OCI-LY3 (cell line): ENCODE data around the gene PLXNA3.

Experiments used
- H2AFZ ChIP-seq: fragments of 200-600, 300-600 bp; shearing (Covaris generic); 2 replicates; pipeline ENCODE4 v1.6.0; 2014; ENCODE audit warnings: antibody characterized with exemption, low read depth, low read length
- H3K27ac ChIP-seq: fragments of 200-600, 300-600 bp; sonication (generic); 2 replicates; pipeline ENCODE4 v1.5.1; 2014; ENCODE audit warnings: mild to moderate bottlenecking, low read length, moderate library complexity, mixed read lengths
- H3K27me3 ChIP-seq: fragments of 200-600, 300-600 bp; sonication (generic); 2 replicates; pipeline ENCODE4 v1.6.1; 2014; ENCODE audit warnings: low read depth, low read length, mixed read lengths
- H3K36me3 ChIP-seq: fragments of 200-600, 300-600 bp; sonication (generic); replicated peaks from 2 replicates; pipeline ENCODE3; 2014; ENCODE audit warnings: low read depth, low read length, mixed read lengths
- H3K4me1 ChIP-seq: fragments of 300-600, 200-600 bp; sonication (generic); 2 replicates; pipeline ENCODE4 v1.6.1; 2014; ENCODE audit warnings: low read length, mixed read lengths
- H3K4me2 ChIP-seq: fragments of 200-600, 300-600 bp; sonication (generic); 2 replicates; pipeline ENCODE4 v1.6.1; 2014; ENCODE audit warnings: low read length, mixed read lengths
- H3K4me3 ChIP-seq: fragments of 300-600, 200-600 bp; sonication (generic); 2 replicates; pipeline ENCODE4 v1.5.1; 2014; ENCODE audit warnings: antibody characterized with exemption, mild to moderate bottlenecking, low read length, moderate library complexity
- H3K79me2 ChIP-seq: fragments of 300-600, 200-600 bp; shearing (Covaris generic); 2 replicates; pipeline ENCODE4 v1.6.1; 2014; ENCODE audit warnings: mild to moderate bottlenecking, low read length, mixed read lengths
- H3K9ac ChIP-seq: fragments of 300-600, 200-600 bp; shearing (Covaris generic); 2 replicates; pipeline ENCODE4 v1.6.0; 2014; ENCODE audit warnings: mild to moderate bottlenecking, low read length, moderate library complexity
- H3K9me3 ChIP-seq: fragments of 200-600, 300-600 bp; shearing (Covaris generic); 2 replicates; pipeline ENCODE4 v1.6.1; 2014; ENCODE audit warnings: low read length, mixed read lengths; ENCODE audit not compliant: insufficient read depth
- H4K20me1 ChIP-seq: fragments of 200-600, 300-600 bp; sonication (generic); 2 replicates; pipeline ENCODE4 v1.6.1; 2016; ENCODE audit warnings: low read length, mixed read lengths; ENCODE audit not compliant: insufficient read depth
- CTCF ChIP-seq: fragments of 200-600, 300-600 bp; sonication (generic); IDR thresholded peaks from 2 replicates; pipeline ENCODE4 v1.5.1; 2014; ENCODE audit warnings: antibody characterized with exemption, low read length, low read depth
- EZH2phosphoT487 ChIP-seq: fragments of 200-600 bp; shearing (Covaris generic); IDR thresholded peaks from 2 replicates; pipeline ENCODE4 v1.6.1; 2018; ENCODE audit warnings: antibody characterized with exemption, mixed run types, low read depth

The PLXNA3 gene

GRCh38 chrX:154505734-154506133 is 47.7 kb downstream of the PLXNA3 start:
- Histone ChIP-seq H3K4me1 (no peaks in the 10 kb centered on the region), H3K9ac (no peak overlapping the region), H4K20me1 (no peaks in the 10 kb centered on the region), H3K4me3 (no peak overlapping the region), H2AFZ (no peak overlapping the region), H3K36me3 (peaks cover 7% of the 10 kb centered on the region), H3K4me2 (no peak overlapping the region), H3K79me2 (no peaks in the 10 kb centered on the region), H3K27me3 (no peaks in the 10 kb centered on the region), H3K9me3 (no peaks in the 10 kb centered on the region), H3K27ac (no peak overlapping the region)
- no peak for TF ChIP-seq EZH2phosphoT487
- TF ChIP-seq CTCF = no peak

DNA sequence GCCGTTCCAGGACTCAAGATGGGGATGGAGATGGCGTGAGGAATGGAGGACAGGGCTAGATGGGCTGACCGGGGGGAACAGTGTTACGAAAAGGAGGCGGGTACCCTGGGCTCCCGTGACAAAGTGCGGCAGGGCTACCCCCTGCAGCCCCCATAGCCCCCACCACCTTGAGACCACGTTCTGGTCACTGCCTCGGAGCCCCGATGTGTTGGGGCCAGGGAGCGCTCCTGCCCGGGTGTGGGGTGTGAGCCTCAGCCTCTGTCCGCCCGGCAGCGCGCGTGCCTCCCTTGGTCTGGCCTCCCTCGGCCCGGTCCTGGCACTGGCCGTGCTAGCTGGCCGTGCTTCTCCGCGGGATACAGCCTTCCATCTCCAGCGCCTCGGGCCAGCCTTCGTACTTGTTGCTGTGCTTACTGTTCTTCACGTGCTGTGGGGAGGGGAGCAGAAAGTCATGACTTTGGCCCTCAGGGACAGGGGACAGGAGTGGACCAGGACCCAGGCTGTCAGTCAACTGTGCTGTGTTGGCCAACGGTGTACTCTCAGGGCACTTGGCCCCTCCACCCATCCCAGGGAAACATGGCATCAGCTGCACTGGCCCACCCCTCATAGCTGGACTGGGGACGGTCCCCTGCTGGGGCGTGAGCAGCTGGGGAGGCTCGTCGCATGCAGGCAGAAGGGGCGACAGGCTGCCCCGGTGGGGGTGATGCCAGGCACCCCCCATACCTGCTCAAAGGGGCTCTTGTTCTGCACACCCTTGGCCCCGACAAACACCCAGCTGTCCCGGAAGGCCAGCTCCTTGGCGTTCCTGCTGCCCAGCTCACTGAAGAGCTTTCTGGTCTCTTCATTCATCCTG is 48.6 kb downstream of the PLXNA3 start:
- Histone ChIP-seq H4K20me1 (no peaks in the 10 kb centered on the region), H3K36me3 (peaks cover 7% of the 10 kb centered on the region), H3K4me3 (no peak overlapping the region), H3K27ac (no peak overlapping the region), H3K9me3 (no peaks in the 10 kb centered on the region), H3K27me3 (no peaks in the 10 kb centered on the region), H3K79me2 (no peaks in the 10 kb centered on the region), H3K9ac (no peak overlapping the region), H2AFZ (no peak overlapping the region), H3K4me1 (no peaks in the 10 kb centered on the region), H3K4me2 (no peak overlapping the region)
- TF ChIP-seq CTCF (no peak), EZH2phosphoT487 (no peak)

- Histone ChIP-seq H3K4me3 (no peak overlapping the region), H4K20me1 (no peaks in the 10 kb centered on the region), H2AFZ (no peak overlapping the region), H3K4me1 (no peaks in the 10 kb centered on the region), H3K79me2 (no peaks in the 10 kb centered on the region), H3K36me3 (peaks cover 7% of the 10 kb centered on the region), H3K4me2 (no peak overlapping the region), H3K9ac (no peak overlapping the region), H3K27me3 (no peaks in the 10 kb centered on the region), H3K27ac (no peak overlapping the region), H3K9me3 (no peaks in the 10 kb centered on the region)
- TF ChIP-seq EZH2phosphoT487 = no peak
- TF ChIP-seq CTCF = no peak
Observed at GRCh38 chrX:154507673-154508383, 49.7 kb downstream of the PLXNA3 start.

- Histone ChIP-seq H3K4me3 (no peak overlapping the region), H3K4me1 (no peaks in the 10 kb centered on the region), H3K4me2 (no peak overlapping the region), H3K9ac (no peak overlapping the region), H3K27me3 (no peaks in the 10 kb centered on the region), H3K27ac (no peak overlapping the region), H3K79me2 (no peaks in the 10 kb centered on the region), H3K36me3 (peaks cover 7% of the 10 kb centered on the region), H3K9me3 (no peaks in the 10 kb centered on the region), H4K20me1 (no peaks in the 10 kb centered on the region), H2AFZ (no peak overlapping the region)
- TF ChIP-seq EZH2phosphoT487 (no peak), CTCF (no peak)
Observed at GRCh38 chrX:154508384-154508745, 50.3 kb downstream of the PLXNA3 start.
